Pulmonary artery endothelial cell (primary cell): ENCODE measurements around the gene INTS4. TPM values are rescaled to one million over a fixed set of nuclear protein-coding genes. Genes with fewer than 3 reads are reported as not detected.
"Not testable (repeated sequence)": the region's sequence is repeated elsewhere in the genome, so short reads cannot be mapped to it uniquely, and the experiment has no call there.

Experiments
- DNase-seq: peaks from one replicate; pipeline ENCODE4 v3.0.0-alpha.2; 2011; ENCODE audit warnings: low read depth, low spot score
- total RNA-seq: library from RNA; depleted of rRNA; stranded (reverse); fragments of >200 nt; gene quantifications from 2 replicates; pipeline ENCODE4 v1.2.3, GENCODE V29; 2014

Gene INTS4
- 30.5 and 37.5 TPM in 2 replicates for total RNA-seq

GRCh38 chr11:77994434-77995362 lies at the start of gene INTS4:
Gene INTS4, minus strand, starts transcription at chr11:77994668. Its CDS starts 25 bp downstream, at chr11:77994643.
- peak; percentile 100 for DNase-seq

- no peak for DNase-seq
These were observed 47.5 kb upstream of the INTS4 start for GRCh38 chr11:78041843-78042440.

GRCh38 chr11:78041380-78041719 lies 46.9 kb upstream of the INTS4 start:
- DNase-seq, result not testable (repeated sequence)

DNA sequence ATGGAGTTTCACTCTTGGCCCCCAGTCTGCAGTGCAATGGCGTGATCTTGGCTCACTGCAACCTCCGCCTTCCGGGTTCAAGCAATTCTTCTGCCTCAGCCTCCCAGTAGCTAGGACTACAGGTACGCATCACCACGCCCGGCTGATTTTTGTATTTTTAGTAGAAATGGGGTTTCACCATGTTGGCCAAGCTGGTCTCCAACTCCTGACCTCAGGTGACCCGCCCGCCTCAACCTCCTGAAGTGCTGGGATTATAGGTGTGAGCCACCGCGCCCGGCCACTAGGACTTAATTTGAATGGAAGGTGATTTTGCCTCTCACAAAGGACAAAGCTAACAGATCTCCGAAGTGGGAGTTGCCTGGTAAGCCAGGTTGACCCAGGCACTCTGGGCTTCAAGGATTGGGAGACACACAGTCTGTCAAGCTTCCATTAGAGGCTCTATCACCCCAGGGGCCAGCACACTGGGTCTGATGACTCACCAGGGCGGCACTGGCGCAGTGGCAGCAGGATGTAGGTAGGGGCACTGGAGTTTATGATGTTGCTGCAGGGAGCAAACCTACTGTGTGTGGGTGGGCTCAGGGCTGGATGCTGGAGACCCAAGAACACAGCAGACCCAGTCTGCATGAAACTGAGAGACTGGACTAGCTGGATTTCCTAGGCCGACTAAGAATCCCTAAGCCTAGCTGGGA lies 46.4 kb upstream of the INTS4 start:
- no peak for DNase-seq

- peak; percentile 39 for DNase-seq
These were observed 45.6 kb upstream of the INTS4 start for GRCh38 chr11:78039919-78040671.

DNA sequence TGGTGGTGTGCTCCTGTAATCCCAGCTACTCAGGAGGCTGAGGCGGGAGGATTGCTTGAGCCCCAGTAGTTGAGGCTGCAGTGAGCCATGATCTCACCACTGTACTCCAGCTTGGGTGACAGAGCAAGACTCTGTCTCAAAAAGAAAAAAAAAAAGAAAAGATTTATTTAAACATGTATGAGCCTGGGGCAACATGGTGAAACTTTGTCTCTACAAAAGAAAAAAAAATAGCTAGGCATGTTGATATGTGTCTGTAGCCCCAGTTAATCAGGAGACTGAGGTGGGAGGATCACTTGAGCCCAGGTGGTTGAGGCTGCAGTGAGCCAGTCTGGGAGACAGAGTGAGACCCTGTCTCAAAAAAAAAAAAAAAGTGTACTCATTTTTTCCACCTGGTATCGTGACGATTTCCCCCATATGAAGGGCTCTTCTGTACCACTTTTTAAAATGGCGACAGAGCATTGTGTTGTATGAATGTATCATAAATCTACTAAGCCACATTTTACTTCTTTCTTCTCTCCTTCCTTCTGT lies 45.0 kb upstream of the INTS4 start:
- no peak for DNase-seq

DNA sequence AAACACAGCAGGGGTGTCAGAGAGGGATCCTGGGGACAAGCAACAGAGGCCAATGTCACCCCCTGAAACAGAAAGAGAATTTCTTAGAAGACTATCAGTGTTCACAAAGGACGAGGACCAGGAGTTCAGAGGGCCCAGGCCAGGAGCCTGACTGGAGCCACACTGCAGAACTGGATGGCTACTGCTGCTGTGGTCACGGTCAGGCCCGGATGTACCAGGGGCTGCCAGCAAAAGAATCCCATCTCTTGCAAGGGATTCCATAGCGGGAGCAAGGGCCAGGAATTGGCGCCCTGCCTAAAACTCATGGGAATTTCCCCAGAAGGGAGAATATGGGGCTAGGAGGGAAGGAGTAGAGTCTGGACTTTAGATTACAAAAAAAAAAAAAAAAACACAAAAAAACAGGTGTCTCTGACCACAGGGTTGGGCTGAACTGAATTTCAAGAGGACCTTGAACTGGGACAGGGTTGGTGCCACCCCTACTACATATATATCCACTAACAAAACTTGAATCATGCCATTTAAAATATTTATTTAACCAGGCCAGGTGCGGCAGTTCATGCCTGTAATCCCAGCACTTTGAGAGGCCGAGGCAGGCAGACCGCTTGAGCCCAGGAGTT lies 44.3 kb upstream of the INTS4 start:
- DNase-seq, result no peak

- DNase-seq, result no peak
These were observed 43.6 kb upstream of the INTS4 start for GRCh38 chr11:78037825-78038620.

DNA sequence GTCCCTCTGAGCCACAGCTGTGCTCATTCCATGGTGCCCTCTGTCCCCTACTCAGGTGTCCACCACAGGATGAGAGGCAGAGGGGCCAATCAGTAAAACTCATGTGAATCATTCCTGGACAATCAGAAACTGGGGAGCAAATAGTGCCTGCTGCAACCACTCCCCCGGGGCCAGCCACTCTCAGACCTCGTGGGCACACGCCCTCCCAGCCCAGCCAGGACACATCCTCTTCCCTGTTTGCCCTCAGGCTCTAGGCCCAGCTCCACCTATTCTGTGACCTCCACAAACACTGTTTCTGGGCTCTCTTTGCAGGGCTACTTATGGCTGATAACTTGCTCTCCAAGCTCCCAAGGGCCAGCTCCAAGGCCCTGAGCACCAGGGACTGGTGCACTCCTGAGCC lies 42.6 kb upstream of the INTS4 start:
- DNase-seq, result no peak

DNA sequence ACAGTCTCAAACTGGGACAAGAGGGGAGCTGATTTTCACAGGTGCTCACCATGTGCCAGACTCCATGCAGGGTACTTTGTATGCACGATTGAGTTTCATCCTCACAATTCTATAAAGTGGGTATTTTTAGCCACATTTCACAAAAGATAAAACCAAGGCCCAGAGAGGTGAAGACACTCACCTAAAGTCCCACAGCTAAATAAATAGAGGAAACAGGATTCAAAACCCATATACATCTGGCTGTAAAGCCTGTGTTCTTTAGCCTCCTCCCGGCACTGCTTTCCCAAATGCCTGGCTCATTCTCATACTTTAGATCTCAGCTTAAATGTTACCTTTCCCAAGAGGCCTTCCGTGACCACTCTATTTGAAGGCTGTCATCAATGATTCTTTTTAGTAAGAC lies 41.8 kb upstream of the INTS4 start:
- DNase-seq, result no peak

- DNase-seq, result no peak
These were observed 40.2 kb upstream of the INTS4 start for GRCh38 chr11:78034623-78035022.

GRCh38 chr11:78033040-78033439 lies 38.6 kb upstream of the INTS4 start:
- no peak for DNase-seq

- DNase-seq, result no peak
These were observed 37.6 kb upstream of the INTS4 start for GRCh38 chr11:78032090-78032489.

- DNase-seq, result no peak
These were observed 37.2 kb upstream of the INTS4 start for GRCh38 chr11:78031629-78032028.

GRCh38 chr11:78030429-78031325 lies 36.2 kb upstream of the INTS4 start:
- DNase-seq, result peak; percentile 96

DNA sequence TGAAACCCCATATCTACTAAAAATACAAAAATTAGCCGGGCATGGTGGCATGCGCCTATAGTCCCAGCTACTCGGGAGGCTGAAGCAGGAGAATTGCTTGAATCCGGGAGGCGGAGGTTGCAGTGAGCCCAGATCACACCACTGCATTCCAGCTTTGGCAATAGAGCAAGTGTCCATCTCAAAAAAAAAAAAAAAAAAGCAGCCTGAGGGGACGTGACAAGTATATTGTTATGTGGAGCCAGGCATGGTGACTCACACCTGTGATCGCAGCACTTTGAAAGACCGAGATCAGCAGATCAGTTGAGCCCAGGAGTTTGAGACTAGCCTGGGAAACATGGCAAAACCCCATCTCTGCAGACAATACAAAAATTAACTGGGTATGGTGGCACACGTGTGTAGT lies 34.0 kb upstream of the INTS4 start:
- DNase-seq, result not testable (repeated sequence)

DNA sequence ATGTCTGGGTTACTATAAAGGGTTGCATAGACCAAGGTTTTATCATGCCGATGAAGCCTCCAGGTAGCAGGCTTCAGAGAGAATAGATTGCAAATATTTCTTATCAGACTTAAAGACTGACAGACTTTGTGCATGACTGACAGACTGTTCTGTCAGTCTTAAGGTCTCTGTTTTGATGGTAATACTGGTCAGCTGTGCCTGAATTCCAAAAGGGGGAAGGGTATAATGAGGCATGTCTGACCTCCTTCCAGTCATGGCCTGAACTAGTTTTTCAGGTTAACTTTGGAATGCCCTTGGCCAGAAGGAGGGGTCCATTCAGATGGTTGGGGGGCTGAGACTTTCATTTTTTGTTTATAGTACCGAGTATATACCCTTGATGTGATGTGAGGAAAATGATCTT lies 33.3 kb upstream of the INTS4 start:
- no peak for DNase-seq

- DNase-seq, result no peak
These were observed 30.9 kb upstream of the INTS4 start for GRCh38 chr11:78025378-78025777.

DNA sequence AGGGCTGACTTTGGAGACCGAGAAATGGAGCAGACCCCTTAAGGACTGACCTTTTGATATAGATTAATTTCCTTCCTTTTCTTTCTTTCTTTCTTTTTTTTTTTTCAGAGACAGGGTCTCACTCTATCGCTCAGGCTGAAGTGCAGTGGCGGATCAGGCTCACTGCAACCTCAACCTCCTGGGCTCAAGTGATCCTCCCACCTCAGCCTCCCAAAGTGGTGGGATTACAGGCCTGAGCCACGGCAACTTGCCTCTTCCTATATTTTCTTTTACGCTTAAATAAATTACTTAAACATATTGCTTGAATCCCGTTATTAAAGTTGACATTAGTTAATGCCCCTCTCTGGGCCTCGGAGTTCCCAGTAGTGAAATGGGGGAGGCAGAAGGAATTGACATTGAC lies 29.0 kb upstream of the INTS4 start:
- DNase-seq, result no peak
